NT2/D1 (cell line): ENCODE measurements around the gene DNM3.
"Not testable (repeated sequence)": the region's sequence is repeated elsewhere in the genome, so short reads cannot be mapped to it uniquely, and the experiment has no call there.

Source experiments
- DNase-seq: peaks from one replicate; pipeline ENCODE4 v3.0.0-alpha.2; 2011; ENCODE audit warnings: low read depth, low spot score
- H3K27me3 ChIP-seq: 2 replicates; pipeline ENCODE4 v1.6.0; 2011; ENCODE audit warnings: mild to moderate bottlenecking; ENCODE audit not compliant: insufficient read length, insufficient read depth
- H3K36me3 ChIP-seq: 2 replicates; pipeline ENCODE4 v1.6.1; 2011; ENCODE audit warnings: mild to moderate bottlenecking, low read length, mixed read lengths; ENCODE audit not compliant: insufficient read depth, insufficient read length
- H3K4me1 ChIP-seq: 2 replicates; pipeline ENCODE4 v1.5.1; 2011; ENCODE audit not compliant: insufficient read depth, insufficient read length
- H3K4me3 ChIP-seq: 2 replicates; pipeline ENCODE4 v1.5.1; 2011; ENCODE audit warnings: low read depth; ENCODE audit not compliant: insufficient read length
- H3K9ac ChIP-seq: 2 replicates; pipeline ENCODE4 v1.6.0; 2011; ENCODE audit warnings: low read depth; ENCODE audit not compliant: insufficient read length
- H3K9me3 ChIP-seq: 2 replicates; pipeline ENCODE4 v1.5.1; 2011; ENCODE audit warnings: mild to moderate bottlenecking, low read length; ENCODE audit not compliant: insufficient read depth
- SUZ12 ChIP-seq: IDR thresholded peaks from 2 replicates; pipeline ENCODE4 v1.6.1; 2011; ENCODE audit not compliant: insufficient read length, insufficient read depth; ENCODE audit errors: extremely low read depth
- YY1 ChIP-seq: IDR thresholded peaks from 2 replicates; pipeline ENCODE4 v1.6.1; 2011; ENCODE audit not compliant: insufficient read length, insufficient read depth
- ZNF274 ChIP-seq: IDR thresholded peaks from 2 replicates; pipeline ENCODE4 v1.6.1; 2011; ENCODE audit warnings: mild to moderate bottlenecking, low read depth, low read length

The DNM3 gene

DNA sequence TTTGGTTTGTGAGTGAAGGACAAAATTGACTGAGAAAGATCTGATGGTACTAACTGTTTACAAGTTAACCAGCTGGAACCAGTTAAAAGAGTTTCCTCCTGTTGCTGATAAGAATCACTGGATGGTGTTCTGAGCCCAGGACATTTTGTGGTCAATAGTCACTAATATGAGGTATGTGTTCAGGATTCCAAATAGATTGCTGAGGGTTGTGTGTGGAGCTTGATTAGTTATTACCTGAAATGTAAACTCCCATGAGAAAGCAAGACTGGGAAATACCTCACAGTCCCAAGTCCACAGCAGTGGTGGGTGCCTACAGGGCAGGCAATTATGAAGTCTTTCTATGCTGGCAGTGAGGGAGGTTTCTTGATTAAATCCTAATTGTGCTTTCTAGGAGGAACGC, 164.6 kb downstream of the DNM3 start:
- H3K4me3 ChIP-seq: no peak overlapping the region
- peaks cover 17% of the 10 kb centered on the region for H3K9me3 ChIP-seq
- H3K9ac ChIP-seq: no peak overlapping the region
- no peaks in the 10 kb centered on the region for H3K27me3 ChIP-seq
- H3K4me1 ChIP-seq: no peaks in the 10 kb centered on the region
- no peaks in the 10 kb centered on the region for H3K36me3 ChIP-seq
- no peak for DNase-seq
- TF ChIP-seq SUZ12 (no peak), ZNF274 (no peak), YY1 (no peak)

DNA sequence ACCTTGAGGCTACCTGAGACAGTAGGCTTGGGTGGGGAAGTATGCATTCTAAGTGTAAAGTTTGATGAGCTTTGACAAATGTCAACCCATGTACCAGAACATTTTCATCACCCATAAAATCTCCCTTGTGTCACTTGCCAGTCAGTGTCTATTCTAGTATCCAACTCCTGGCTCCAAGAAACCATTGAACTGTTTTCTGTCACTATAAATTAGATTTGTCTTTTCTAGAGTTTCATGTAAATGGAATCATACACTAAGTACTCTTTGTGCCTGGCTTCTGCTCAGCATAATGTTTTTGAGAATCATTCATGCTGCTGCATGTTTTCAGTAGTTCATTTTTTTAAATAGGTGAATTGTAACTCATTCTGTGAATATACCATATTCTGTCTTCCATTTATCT, 165.4 kb downstream of the DNM3 start:
- H3K9me3 ChIP-seq: peaks cover 21% of the 10 kb centered on the region
- no peaks in the 10 kb centered on the region for H3K27me3 ChIP-seq
- no peak for DNase-seq
- no peaks in the 10 kb centered on the region for H3K4me1 ChIP-seq
- no peak for TF ChIP-seq SUZ12
- no peaks in the 10 kb centered on the region for H3K36me3 ChIP-seq
- no peak overlapping the region for H3K4me3 ChIP-seq
- no peak overlapping the region for H3K9ac ChIP-seq

DNA sequence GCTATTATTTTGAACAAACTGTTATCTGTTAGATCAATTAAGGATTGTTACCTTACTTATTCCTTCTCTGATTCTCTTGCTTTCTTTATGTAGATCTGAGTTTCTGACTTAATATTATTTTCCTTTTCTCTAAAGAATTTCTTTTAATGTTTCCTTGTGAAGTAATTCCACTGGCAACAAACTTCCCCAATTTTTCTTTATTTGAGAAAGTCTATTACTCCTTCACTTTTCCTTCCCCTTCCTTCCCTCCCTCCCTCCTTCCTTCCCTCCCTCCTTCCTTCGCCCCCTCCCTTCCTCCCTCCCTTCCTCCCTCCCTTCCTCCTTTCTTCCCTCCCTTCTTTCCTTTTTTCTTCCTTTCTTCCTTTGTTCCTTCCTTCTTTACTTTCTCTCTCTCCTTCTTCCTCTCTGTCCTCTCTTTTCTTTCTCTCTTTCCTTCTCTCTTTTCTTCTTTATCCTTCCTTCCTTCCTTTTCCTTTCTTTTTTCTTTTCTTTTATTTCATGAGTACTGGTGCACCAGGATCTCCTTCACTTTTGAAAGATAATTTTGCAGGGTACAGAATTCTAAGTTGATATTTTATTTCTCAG, 177.5 kb downstream of the DNM3 start:
- no peak for DNase-seq
- H3K9ac ChIP-seq: no peak overlapping the region
- H3K36me3 ChIP-seq: no peaks in the 10 kb centered on the region
- H3K4me1 ChIP-seq: no peaks in the 10 kb centered on the region
- H3K27me3 ChIP-seq: no peaks in the 10 kb centered on the region
- H3K9me3 ChIP-seq: peaks cover 9% of the 10 kb centered on the region; the same call in 1 of the 2 replicates
- no peak overlapping the region for H3K4me3 ChIP-seq
- TF ChIP-seq SUZ12: no peak
- no peak for TF ChIP-seq YY1
- no peak for TF ChIP-seq ZNF274

DNA sequence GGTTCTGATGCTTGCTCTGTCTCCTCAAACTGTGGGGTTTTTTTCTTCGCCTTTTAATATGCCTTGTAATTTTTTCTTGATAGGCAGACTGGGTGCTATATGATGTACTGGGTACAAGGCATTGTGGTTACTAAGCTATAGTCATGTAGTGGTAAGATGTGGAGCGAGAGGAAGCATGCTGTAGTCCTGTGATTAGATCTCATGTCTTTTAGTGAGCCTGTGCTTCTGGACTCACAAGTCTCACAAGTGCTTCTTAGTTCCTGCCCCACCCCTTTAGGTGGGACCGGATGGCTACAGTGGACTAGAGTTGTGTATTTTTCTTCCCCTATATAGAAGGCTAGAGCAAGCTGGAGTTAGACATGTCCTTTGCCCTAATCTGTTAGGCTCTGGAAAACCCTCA, 178.7 kb downstream of the DNM3 start:
- H3K4me1 ChIP-seq: peaks cover 2% of the 10 kb centered on the region
- H3K36me3 ChIP-seq: no peaks in the 10 kb centered on the region
- no peak for TF ChIP-seq SUZ12
- TF ChIP-seq YY1: no peak
- TF ChIP-seq ZNF274: no peak
- H3K4me3 ChIP-seq: no peak overlapping the region
- DNase-seq: no peak
- H3K27me3 ChIP-seq: no peaks in the 10 kb centered on the region
- H3K9ac ChIP-seq: no peak overlapping the region
- H3K9me3 ChIP-seq: peaks cover 9% of the 10 kb centered on the region; the same call in 1 of the 2 replicates

DNA sequence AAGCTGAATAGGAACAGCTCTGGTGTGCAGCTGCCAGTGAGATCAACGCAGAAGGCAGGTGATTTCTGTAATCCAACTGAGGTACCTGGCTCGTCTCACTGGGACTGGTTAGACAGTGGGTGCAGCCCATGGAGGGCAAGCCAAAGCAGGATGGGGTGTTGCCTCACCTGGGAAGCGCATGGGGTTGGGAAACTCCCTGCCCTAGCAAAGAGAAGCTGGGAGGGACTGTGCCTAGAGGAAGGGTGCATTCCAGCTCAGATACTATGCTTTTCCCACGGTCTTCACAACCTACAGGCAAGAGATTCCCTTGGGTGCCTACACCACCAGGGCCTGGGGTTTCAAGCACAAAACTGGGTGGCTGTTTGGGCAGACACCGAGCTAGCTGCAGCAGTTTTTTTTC, 183.2 kb downstream of the DNM3 start:
- Histone ChIP-seq H3K9ac (no peak overlapping the region), H3K4me3 (no peak overlapping the region), H3K27me3 (no peaks in the 10 kb centered on the region), H3K4me1 (peaks cover 2% of the 10 kb centered on the region), H3K36me3 (no peaks in the 10 kb centered on the region), H3K9me3 (no peaks in the 10 kb centered on the region; the same call in 1 of the 2 replicates)
- no peak for DNase-seq
- TF ChIP-seq ZNF274 (no peak), SUZ12 (no peak), YY1 (no peak)

DNA sequence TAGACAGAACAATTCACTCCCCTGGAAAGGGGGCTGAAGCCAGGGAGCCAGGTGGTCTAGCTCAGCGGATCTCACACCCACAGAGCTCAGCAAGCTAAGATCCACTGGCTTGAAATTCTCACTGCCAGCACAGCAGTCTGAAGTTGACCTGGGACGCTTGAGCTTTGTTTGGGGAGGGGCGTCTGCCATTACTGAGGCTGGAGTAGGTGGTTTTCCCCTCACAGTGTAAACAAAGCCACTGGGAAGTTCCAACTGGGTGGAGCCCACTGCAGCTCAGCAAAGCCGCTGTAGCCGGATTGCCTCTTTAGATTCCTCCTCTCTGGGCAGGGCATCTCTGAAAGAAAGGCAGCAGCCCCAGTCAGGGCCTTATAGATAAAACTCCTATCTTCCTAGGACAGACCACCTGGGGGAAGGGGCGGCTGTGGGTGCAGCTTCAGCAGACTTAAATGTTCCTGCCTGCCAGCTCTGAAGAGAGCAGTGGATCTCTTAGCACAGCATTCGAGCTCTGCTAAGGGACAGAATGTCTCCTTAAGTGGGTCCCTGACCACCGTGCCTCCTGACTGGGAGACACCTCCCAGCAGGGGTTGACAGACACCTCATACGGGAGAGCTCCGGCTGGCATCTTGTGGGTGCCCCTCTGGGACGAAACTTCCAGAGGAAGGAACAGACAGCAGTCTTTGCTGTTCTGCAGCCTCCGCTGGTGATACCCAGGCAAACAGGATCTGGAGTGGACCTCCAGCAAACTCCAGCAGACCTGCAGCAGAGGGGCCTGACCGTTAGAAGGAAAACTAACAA, 183.8 kb downstream of the DNM3 start:
- not testable (repeated sequence) for H3K4me1 ChIP-seq, H3K9ac ChIP-seq, H3K36me3 ChIP-seq

DNA sequence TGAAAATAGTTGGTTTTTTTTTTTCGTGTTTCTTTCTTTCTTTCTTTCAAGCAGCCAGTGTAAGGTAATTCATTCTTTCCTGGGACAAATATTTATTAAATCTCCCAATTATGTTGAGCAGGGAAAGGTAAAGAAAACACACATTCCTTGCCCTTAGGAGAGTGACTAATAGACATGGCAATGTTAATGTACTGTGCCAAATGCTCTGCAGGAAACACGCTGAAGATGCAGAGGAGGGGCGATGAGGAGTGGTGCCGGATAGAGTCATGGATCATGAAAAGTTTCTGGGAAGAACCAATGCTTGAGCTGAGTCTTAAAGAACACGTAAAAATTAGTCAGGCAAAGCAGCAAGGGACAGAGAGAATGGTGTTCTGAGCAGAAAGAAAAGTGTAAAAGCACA, 199.2 kb downstream of the DNM3 start:
- Histone ChIP-seq H3K9me3 (no peaks in the 10 kb centered on the region), H3K4me1 (no peaks in the 10 kb centered on the region), H3K27me3 (no peaks in the 10 kb centered on the region), H3K9ac (no peak overlapping the region), H3K36me3 (no peaks in the 10 kb centered on the region), H3K4me3 (no peak overlapping the region)
- DNase-seq: no peak
- no peak for TF ChIP-seq SUZ12
- TF ChIP-seq YY1: no peak
- TF ChIP-seq ZNF274: no peak

More for the DNA sequence above, 183.8 kb downstream of the DNM3 start:
- not testable (repeated sequence) for H3K4me3 ChIP-seq, DNase-seq, H3K27me3 ChIP-seq, H3K9me3 ChIP-seq

DNA sequence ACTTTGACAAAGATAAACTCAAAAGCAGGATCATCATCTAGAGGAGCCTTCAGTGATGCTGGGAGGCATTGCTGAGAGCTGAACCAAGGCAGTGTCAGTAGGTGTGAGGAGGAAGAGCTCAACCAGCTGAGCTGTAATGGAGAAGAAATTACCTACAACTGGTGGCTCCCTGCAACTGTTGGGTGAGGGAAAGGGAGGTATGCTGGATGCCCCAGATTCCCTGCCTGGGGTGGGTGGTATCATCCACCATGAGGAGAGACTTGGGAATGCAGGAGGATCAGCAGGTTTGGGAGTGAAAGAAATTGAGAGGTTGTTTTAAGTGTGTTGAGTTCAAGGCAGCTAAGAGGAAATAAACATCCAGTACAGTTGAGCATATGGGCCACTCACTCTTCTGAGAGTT, 199.8 kb downstream of the DNM3 start:
- TF ChIP-seq SUZ12 (no peak), YY1 (no peak), ZNF274 (no peak)
- no peaks in the 10 kb centered on the region for H3K36me3 ChIP-seq
- H3K27me3 ChIP-seq: no peaks in the 10 kb centered on the region
- no peak overlapping the region for H3K4me3 ChIP-seq
- no peak overlapping the region for H3K9ac ChIP-seq
- no peak for DNase-seq
- H3K4me1 ChIP-seq: no peaks in the 10 kb centered on the region
- no peaks in the 10 kb centered on the region for H3K9me3 ChIP-seq
